Measurements from ENCODE around the gene GRAMD4. TPM values are rescaled to one million over a fixed set of nuclear protein-coding genes. Genes with fewer than 3 reads are reported as not detected.
A peak's percentile ranks its signal among the peaks of the same experiment; 100 is the strongest.

Gene GRAMD4
- total RNA-seq, 1 donor from 2014 or later: 51.5 TPM

- DNase-seq (ENCODE audit: low spot score): no peak
- no peak for ATAC-seq
- intact Hi-C loops (cut with DNase I): loop anchor here (5.0 kb wide), 1 partner anchor 293 kb away; no protein-coding TSS in a partner anchor
These were observed 54.7 kb downstream of the GRAMD4 start for GRCh38 chr22:46674906-46675305.

GRCh38 chr22:46675479-46675878, 55.3 kb downstream of the GRAMD4 start:
- intact Hi-C loops (cut with DNase I): loop anchor here (5.0 kb wide), 1 partner anchor 293 kb away; no protein-coding TSS in a partner anchor
- no peak for DNase-seq (ENCODE audit: low spot score)
- ATAC-seq: no peak

GRCh38 chr22:46675938-46676337, 55.8 kb downstream of the GRAMD4 start:
- intact Hi-C loops (cut with DNase I): loop anchor here (5.0 kb wide), 1 partner anchor 294 kb away; no protein-coding TSS in a partner anchor
- DNase-seq (ENCODE audit: low spot score): no peak
- no peak for ATAC-seq

- no peak for ATAC-seq
- DNase-seq (ENCODE audit: low spot score): no peak
- intact Hi-C loops (cut with DNase I): loop anchor here (5.0 kb wide), 1 partner anchor 294 kb away; no protein-coding TSS in a partner anchor
These were observed 56.3 kb downstream of the GRAMD4 start for GRCh38 chr22:46676479-46676878.

GRCh38 chr22:46676881-46677280, 56.7 kb downstream of the GRAMD4 start:
- DNase-seq (ENCODE audit: low spot score): no peak
- intact Hi-C loops (cut with DNase I): loop anchor here (5.0 kb wide), 1 partner anchor 295 kb away; no protein-coding TSS in a partner anchor
- no peak for ATAC-seq

DNA sequence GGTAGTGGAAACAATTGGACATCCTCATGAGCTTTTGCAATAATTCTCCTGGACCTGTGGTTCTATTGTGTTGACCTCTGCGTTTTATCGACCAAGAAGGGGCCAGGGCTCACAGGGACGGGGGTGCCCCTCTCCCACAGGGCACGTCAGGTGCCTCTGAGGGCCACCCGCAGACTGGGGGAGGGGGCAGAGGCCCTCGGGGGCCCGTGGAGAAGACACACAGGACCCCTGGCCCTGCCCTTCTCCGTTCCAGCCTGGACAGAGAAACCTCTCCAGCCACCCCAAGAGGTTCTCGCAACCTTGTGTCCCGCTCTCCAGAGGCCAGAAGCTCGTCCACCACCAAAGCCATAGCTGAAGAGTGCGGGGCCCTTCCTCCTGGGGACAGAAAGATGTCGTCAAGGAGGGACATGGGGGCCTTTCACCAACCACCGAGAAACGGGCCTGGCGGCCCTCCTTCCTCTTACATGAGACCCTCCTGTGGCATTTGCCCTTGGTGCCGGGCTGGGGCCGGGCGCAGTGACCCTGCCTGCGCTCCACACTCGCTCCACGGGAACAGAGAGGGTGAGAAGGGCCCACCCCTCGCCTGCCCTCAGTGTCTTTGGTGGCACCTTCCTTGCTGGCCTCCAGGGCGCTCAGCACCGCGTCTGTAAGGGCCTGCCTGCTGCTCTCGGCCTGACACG, 57.3 kb downstream of the GRAMD4 start:
- DNase-seq (ENCODE audit: low spot score) (no peak), ATAC-seq (no peak)
- intact Hi-C loops (cut with DNase I): loop anchor here (5.0 kb wide), 1 partner anchor 295 kb away; no protein-coding TSS in a partner anchor

- peak; percentile 31 for ATAC-seq
- intact Hi-C loops (cut with DNase I): loop anchor here (5.0 kb wide), 1 partner anchor 296 kb away; no protein-coding TSS in a partner anchor
- no peak for DNase-seq (ENCODE audit: low spot score)
These were observed 57.9 kb downstream of the GRAMD4 start for GRCh38 chr22:46678003-46678657.

DNA sequence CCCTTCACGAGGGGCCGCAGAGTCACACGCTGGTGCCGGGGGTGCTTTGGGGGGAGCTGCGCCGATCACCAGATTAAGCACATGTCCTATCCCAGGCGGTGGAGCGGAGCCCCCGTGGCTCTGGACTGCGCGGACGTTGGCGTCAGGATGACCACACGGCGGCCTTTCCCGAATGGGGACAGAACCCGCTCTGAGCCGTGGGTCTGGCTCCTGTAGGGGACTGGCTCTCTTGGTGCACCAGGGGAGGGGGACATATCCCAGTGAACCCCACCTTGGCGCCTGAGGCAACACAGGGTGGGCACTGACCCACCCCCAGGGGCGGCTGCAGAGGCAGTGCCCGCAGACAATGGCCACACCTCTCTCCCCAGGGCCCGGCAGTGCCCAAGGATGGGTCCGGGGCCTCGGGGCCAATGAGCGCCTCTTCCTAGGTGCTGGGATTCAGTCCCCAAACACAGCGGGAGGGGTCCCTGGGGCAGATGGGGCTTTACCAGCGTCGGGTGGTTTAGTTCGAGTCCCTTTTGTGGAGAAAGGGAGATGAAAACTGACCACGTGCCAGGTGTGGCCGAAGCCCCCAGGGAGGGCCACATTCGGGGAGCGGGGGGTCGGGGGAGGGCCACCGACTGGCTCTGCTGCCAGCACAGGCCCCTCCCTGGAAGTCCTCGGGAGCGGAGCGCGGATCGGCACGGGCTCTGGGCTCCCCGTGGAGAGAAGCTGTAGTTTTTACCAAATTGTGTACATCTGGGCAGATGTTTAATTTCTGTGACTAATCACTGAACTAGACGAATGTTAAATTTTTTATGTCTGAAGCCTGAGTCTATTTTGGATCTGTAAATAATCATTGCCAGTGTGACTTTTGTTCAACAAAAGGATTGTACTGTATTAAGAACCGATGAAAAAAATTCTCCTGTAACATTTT, 58.9 kb downstream of the GRAMD4 start:
- no peak for DNase-seq (ENCODE audit: low spot score)
- intact Hi-C loops (cut with DNase I): loop anchor here (5.0 kb wide), 1 partner anchor 297 kb away; no protein-coding TSS in a partner anchor

DNA sequence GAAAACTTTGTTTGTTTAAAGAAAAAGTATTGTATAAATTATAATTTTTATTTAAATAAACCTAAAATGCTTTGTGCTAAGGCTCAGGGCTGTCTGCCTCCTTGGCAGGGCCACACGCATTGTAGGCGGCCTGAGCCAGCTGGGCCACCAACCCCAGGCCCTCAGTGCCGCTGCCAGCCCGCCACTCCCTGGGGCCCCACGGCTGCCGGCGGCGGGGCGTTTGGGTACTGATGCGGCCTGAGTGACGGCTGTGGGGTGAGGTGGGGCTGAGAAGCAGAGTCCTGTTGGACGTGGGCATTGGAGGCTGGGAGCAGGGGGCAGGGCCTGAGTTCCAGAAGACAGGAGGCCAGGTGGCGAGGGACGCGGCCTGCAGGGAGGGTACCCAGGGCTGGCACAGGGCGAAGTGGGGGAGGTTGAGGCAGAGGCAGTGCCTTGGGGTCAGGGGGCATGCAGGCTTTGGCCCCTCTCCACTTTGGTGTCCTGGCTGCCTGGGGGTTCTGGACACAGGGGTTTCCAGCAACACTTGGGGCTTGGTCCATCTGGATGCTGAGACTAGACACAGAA, 59.6 kb downstream of the GRAMD4 start:
- peak; percentile 16 for ATAC-seq
- intact Hi-C loops (cut with DNase I): loop anchor here (5.0 kb wide), 1 partner anchor 297 kb away; no protein-coding TSS in a partner anchor
- DNase-seq (ENCODE audit: low spot score): no peak

More for the DNA sequence above, 58.9 kb downstream of the GRAMD4 start:
- ATAC-seq: peak; percentile 17

DNA sequence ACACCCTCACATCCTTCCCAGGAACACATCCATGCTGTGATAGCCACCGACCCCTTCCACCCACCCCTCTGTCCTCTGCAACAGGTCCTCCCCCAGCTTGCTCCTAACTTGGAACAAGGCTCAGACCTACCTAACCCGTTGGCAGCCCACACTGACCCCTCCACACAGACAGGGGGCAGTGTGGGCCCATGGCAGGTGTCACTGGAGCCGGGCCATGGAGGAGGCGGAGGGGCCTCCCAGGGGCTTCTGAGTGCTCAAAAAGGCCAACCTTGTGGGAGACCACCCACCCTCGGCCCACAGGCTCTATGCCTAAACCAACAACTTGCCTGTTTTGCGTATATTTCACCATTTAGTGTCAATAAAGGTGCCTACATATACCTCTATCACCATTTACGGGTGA, 60.8 kb downstream of the GRAMD4 start:
- DNase-seq (ENCODE audit: low spot score): no peak
- no peak for ATAC-seq
- intact Hi-C loops (cut with DNase I): no loop called here

DNA sequence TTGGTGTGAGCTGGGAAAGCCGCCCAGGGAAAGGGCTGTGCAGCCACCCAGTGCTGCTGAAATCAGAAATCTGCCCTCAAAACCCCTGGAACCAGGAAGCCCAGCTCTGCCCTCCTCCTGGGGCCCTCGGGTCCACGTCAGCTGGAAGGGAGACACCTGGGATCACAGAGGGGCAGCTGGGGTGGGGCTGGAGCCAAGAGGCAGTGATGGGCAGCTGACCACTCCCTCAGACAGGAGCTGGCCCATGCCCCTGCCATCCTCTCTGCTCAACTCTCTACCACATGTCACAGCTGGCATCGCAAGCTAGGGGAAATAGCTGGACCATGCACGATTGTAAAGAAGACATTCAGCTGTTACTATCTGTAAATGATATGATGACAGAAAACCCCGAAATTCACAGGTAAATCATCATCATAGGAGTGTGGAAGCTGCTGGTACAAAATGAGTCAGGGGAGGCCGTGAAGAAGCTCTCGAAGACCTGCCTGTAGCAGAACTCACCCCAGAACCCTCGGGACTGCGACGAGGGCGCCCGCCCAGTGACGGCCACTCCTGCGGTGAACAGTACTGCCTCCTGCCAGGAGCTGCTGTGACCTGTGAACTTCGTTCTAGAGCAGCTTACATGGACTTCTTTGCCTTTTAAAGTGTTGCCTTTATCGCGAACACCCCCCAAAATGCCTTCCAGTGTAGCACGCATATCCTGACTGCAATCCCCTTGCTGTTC, 62.0 kb downstream of the GRAMD4 start:
- intact Hi-C loops (cut with DNase I): no loop called here
- ATAC-seq (no peak), DNase-seq (ENCODE audit: low spot score) (no peak)

GRCh38 chr22:46684706-46685105, 64.5 kb downstream of the GRAMD4 start:
- ATAC-seq: no peak
- DNase-seq (ENCODE audit: low spot score): no peak
- intact Hi-C loops (cut with DNase I): no loop called here

- ATAC-seq: no peak
- intact Hi-C loops (cut with DNase I): no loop called here
- DNase-seq (ENCODE audit: low spot score): no peak
These were observed 66.2 kb downstream of the GRAMD4 start for GRCh38 chr22:46686221-46687047.

- no peak for DNase-seq (ENCODE audit: low spot score)
- intact Hi-C loops (cut with DNase I): no loop called here
- ATAC-seq: no peak
These were observed 66.9 kb downstream of the GRAMD4 start for GRCh38 chr22:46687048-46687444.

GRCh38 chr22:46687460-46687859, 67.3 kb downstream of the GRAMD4 start:
- DNase-seq (ENCODE audit: low spot score) (no peak), ATAC-seq (no peak)
- intact Hi-C loops (cut with DNase I): no loop called here

GRCh38 chr22:46688949-46689348, 68.8 kb downstream of the GRAMD4 start:
- peak; percentile 12 for ATAC-seq
- no peak for DNase-seq (ENCODE audit: low spot score)
- intact Hi-C loops (cut with DNase I): no loop called here

GRCh38 chr22:46690146-46690545, 70.0 kb downstream of the GRAMD4 start:
- DNase-seq (ENCODE audit: low spot score) (no peak), ATAC-seq (no peak)
- intact Hi-C loops (cut with DNase I): no loop called here
